Muscle layer of colon (tissue), 2 donors: ENCODE data around the gene PIGS.

ENCODE experiments used
- H3K27ac ChIP-seq: one replicate; pipeline ENCODE4 v1.7.0; 2013; ENCODE audit warnings: low read depth, mild to moderate bottlenecking, low read length, moderate library complexity
- H3K27me3 ChIP-seq, 2 donors: one replicate each; pipeline ENCODE4 v1.7.0; 2013; ENCODE audit warnings: low read length in 2 of 2, mild to moderate bottlenecking in 2 of 2; ENCODE audit not compliant: insufficient read depth in 2 of 2, control insufficient read depth in 1 of 2
- H3K36me3 ChIP-seq: one replicate; pipeline ENCODE4 v1.7.0; 2013; ENCODE audit warnings: mild to moderate bottlenecking, low read length; ENCODE audit not compliant: insufficient read depth
- H3K4me1 ChIP-seq: one replicate; pipeline ENCODE4 v1.7.0; 2013; ENCODE audit warnings: mild to moderate bottlenecking, low read length; ENCODE audit not compliant: insufficient read depth
- H3K4me3 ChIP-seq, 2 donors: one replicate each; pipeline ENCODE4 v1.7.0; 2013; ENCODE audit warnings: low read length in 2 of 2, low read depth in 1 of 2, mild to moderate bottlenecking in 1 of 2, moderate library complexity in 1 of 2
- H3K9ac ChIP-seq: one replicate; pipeline ENCODE4 v1.7.0; 2013; ENCODE audit warnings: low read length
- H3K9me3 ChIP-seq: one replicate; pipeline ENCODE4 v1.7.0; 2013; ENCODE audit warnings: mild to moderate bottlenecking, low read length
- donor health status: abdominal sarcoma.
- donor health status: Adenocarcinoma of cecum.

Gene PIGS

DNA sequence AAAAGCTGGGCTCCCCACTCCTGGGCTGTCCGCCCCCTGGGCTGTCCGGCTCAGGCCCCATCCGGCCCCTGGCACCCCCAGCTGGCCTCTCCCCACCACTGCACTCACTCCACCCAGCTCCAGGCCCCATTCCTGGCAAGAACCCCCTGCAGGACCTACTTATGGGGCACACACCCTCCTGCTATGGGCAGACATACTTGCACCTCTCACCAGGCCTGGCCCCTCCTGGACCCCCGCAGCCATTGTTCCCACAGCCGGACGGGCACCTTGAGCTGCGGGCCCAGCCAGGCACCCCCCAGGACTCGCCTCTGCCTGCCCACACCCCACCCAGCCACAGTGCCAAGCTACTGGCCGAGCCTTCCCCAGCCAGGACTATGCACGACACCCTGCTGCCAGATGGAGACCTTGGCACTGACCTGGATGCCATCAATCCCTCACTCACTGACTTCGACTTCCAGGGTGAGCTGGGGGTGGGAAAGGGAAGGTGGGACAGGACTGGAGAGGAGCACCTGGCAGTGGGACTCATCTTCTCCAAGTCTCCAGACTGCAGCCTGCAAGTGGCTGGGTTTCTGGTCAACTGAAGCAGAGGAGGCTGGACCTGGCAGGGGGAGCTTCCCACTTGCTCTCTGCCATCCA is 36.5 kb downstream of the PIGS start:
- no peak overlapping the region for H3K9ac ChIP-seq
- H3K9me3 ChIP-seq = no peaks in the 10 kb centered on the region
- peaks cover 0 to 4% of the 10 kb centered on the region in 2 donors for H3K27me3 ChIP-seq
- H3K27ac ChIP-seq = no peak overlapping the region
- no peak overlapping the region for H3K4me3 ChIP-seq
- H3K36me3 ChIP-seq = no peaks in the 10 kb centered on the region
- no peaks in the 10 kb centered on the region for H3K4me1 ChIP-seq

DNA sequence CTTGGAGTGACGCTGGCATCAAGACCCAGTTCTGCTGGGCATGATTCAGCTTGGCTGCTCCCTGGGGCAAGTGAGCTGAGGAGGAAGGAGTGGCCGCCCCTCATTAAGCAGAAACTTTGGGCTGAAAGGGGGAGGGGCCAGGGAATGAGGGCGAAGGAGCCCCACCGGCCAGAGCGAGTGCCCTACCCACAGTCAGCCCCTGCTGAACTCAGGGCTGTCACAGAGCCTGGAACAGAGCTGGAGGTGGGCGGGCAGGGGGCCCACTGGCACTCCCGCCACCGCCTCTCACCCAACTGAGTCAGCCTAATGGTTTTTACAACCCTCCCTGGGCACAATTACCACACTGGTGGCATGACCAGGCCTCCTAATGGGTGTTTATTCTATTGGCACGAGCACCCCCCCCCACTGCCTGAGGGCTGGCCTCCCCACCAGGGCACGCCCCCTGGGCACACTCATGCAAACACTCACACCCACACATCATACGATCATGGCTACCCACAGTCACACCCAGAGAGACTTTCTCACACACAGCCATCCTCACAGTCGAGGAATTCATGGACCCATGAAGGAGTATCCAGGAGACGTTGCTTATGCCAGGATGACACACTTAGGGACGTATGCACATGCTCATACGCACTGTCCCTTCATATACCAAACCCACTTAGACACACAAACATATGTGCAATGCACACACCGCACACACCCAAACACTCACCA is 38.1 kb downstream of the PIGS start:
- Histone ChIP-seq H3K27me3 (peaks cover 0 to 4% of the 10 kb centered on the region in 2 donors), H3K9ac (no peak overlapping the region), H3K4me1 (no peaks in the 10 kb centered on the region), H3K4me3 (no peak overlapping the region), H3K27ac (no peak overlapping the region), H3K36me3 (no peaks in the 10 kb centered on the region), H3K9me3 (no peaks in the 10 kb centered on the region)

DNA sequence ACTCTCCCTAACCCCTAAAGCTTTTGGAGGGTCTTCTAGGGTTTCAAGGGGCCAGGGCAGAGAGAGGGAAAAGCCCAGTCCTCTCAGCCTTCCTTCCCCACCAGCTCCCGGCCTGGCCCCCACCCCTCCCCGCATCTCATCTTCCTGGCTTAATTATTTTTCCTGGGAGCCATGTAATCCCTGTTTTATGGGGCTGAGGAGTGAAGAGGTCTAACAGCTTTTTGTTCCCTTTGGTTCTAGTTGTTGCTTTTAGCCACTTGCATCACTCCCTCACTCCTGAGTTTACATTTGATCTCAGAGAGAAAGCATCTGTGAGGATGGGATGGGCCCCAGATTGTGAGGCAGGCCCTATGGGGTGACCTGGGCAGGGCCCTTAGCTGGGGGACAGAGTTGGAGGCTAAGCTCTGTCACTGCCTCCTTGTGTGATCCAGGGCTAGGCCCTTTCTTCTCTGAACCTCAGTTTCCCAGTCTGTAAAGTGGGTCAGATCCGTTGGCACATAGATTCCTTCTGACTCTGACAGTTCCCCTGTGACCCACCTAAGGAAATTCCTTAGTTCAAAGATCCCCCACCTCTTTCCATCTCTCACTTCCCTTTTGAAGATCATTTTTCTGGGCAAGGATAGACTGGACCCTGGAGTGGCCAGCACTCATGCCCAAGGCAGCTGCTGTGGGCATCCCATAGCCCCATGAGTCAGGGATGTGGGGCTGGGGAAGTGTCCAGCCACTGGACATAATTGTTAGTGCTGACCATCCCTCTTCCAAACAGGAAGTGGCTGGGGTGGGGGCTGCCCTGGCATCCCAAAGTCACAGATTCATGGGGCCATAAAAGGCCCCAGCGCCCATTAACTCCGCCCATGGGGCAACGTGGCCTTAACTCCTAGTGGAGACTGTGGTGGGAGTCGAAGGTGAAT is 39.0 kb downstream of the PIGS start:
- H3K27ac ChIP-seq = no peak overlapping the region

DNA sequence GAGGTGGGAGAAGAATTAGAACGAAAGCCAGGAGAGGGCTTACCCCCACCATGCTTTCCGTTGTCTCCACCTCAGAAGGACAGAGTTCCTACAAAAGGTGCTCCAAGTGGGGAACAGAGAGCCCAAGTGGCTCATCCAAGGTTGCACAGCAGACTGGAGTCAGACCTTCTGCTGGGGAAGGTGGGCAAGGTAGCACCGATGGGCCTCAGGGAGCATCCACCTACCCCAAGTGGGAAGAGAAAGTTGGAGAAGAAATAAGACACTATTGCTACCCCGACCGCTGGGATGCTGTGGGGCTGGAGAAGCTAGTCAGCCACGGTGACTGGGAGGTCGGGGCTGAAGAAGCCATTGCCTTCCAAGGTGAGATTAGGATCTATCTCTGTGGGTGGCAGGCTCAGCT is 40.4 kb downstream of the PIGS start:
- no peaks in the 10 kb centered on the region for H3K9me3 ChIP-seq
- no peaks in the 10 kb centered on the region for H3K36me3 ChIP-seq
- H3K27ac ChIP-seq = no peak overlapping the region
- H3K27me3 ChIP-seq = peaks cover 0 to 4% of the 10 kb centered on the region in 2 donors
- no peak overlapping the region for H3K9ac ChIP-seq
- H3K4me3 ChIP-seq = no peak overlapping the region
- no peaks in the 10 kb centered on the region for H3K4me1 ChIP-seq

More for the DNA sequence above, 39.0 kb downstream of the PIGS start:
- Histone ChIP-seq H3K4me3 (no peak overlapping the region), H3K27me3 (peaks cover 0 to 4% of the 10 kb centered on the region in 2 donors), H3K4me1 (no peaks in the 10 kb centered on the region), H3K36me3 (no peaks in the 10 kb centered on the region), H3K9ac (no peak overlapping the region), H3K9me3 (no peaks in the 10 kb centered on the region)

DNA sequence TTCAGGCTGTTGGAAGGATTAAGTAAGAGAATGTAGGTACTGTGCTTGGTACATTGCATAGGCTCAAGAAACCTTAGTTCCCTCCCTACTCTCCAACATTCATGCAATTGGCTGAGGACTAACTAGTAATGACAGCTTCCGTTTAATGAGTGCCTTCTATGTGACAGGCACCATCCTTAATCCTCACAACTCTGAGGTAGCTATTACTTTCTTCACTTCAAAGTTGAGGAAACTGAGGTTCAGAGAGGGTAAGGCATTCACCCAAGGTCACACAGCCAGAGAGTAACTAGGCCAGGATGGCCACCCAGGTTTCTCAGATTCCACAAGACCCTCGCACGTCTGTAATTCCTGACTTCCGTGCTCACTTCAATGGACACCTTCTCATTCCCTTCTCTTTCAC is 41.1 kb downstream of the PIGS start:
- H3K9ac ChIP-seq = no peak overlapping the region
- no peak overlapping the region for H3K4me3 ChIP-seq
- no peaks in the 10 kb centered on the region for H3K36me3 ChIP-seq
- H3K4me1 ChIP-seq = no peaks in the 10 kb centered on the region
- no peaks in the 10 kb centered on the region for H3K9me3 ChIP-seq
- no peak overlapping the region for H3K27ac ChIP-seq
- peaks cover 0 to 4% of the 10 kb centered on the region in 2 donors for H3K27me3 ChIP-seq

DNA sequence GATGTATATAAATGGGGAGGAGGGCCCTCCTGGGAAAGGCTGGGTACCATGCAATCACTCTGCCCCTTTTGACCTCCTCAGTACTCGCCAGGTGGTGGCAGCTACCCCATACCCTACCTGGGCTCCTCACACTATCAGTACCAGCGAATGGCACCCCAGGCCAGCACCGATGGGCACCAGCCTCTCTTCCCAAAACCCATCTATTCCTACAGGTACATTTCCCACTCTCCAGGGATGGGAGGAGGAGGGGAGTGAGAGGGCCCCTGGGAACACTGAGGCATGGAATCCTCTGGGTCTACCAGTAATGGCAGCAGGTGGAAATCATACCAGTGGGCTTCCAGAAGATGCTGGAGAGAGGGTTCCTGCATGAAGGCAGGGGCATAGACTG is 42.3 kb downstream of the PIGS start:
- Histone ChIP-seq H3K4me3 (no peak overlapping the region), H3K27me3 (peaks cover 0 to 4% of the 10 kb centered on the region in 2 donors), H3K36me3 (no peaks in the 10 kb centered on the region), H3K9me3 (no peaks in the 10 kb centered on the region), H3K9ac (no peak overlapping the region), H3K27ac (no peak overlapping the region), H3K4me1 (no peaks in the 10 kb centered on the region)

DNA sequence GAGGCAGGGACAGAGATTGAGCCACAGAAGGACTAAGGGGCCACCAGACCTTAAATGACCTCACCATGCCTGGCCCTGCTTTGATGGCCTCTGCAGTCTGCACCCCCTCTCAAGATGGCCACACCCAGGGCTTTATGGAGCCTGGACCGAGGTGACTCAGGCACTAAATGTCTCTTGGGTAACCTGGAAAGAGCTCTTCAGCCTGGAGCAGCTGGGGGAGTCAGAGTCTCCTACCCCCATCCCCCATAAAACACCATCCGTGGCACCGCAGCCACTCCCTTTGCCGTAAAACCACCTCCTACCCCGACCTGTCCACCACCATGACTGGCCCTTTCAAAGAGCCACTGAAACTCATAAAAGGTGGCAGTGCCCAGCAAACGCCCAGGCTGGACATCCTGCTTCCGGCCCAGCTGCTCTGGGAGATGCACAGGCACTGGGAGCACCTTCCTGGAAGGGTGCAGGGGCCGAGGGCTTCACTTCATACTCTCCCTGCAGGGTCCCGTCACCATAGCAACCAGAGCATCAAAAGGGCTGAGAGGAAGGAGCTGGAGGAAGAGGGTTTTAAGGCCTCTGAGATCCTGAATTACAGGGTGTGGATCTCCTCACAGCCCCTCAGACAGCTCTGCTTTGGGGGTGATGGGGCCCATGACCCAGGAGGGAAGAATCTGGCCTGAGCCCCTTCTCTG is 42.9 kb downstream of the PIGS start:
- no peaks in the 10 kb centered on the region for H3K4me1 ChIP-seq
- no peaks in the 10 kb centered on the region for H3K36me3 ChIP-seq
- H3K4me3 ChIP-seq = no peak overlapping the region
- H3K9me3 ChIP-seq = no peaks in the 10 kb centered on the region
- H3K27me3 ChIP-seq = peaks cover 0 to 4% of the 10 kb centered on the region in 2 donors
- H3K9ac ChIP-seq = no peak overlapping the region
- H3K27ac ChIP-seq = no peak overlapping the region

DNA sequence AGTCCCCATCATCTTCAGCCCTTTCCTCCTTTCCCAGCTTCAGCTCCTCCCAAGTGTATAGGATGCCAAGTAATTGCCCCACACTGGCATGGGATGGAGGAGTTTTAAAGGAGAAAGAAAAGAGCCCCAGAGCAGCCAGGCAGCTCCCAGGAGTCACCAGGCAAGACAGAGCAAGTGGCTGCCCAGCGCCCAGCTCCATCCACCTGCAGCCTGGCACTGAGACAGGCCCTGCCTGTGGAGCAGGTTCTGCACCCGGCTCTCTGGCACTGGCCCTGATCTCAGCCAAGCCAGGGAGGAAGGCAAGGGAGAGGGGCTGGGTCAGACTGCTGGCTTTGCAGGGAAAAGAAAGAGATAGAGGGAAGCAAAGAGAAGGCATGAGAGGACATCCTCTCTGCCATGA is 43.5 kb downstream of the PIGS start:
- H3K27me3 ChIP-seq = peaks cover 0 to 4% of the 10 kb centered on the region in 2 donors
- H3K36me3 ChIP-seq = no peaks in the 10 kb centered on the region
- no peak overlapping the region for H3K9ac ChIP-seq
- no peak overlapping the region for H3K27ac ChIP-seq
- no peak overlapping the region for H3K4me3 ChIP-seq
- H3K4me1 ChIP-seq = no peaks in the 10 kb centered on the region
- H3K9me3 ChIP-seq = no peaks in the 10 kb centered on the region

DNA sequence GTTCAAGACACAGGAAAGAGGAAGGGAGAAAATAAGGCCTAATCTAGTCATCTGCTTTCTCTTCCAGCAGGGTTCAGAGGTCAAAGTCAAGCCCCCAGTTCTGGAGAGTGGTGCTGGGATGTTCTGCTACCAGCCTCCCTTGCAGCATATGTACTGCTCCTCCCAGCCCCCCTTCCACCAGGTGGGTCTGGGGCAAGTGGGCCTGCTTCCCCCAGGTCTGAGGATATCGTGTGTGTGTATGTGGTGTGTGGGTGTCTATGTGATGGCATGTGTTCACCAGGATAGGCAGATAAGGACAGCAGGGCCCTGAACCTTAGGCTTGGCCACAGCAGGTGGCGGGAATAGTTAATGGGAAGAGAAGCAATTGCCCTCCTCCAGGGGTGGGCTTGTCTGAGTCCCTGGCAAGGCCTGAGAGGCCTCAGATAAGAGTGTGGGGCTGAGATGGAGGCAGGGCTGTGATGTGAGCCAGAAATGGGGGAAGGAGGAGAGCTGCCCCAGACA is 44.1 kb downstream of the PIGS start:
- Histone ChIP-seq H3K4me1 (no peaks in the 10 kb centered on the region), H3K27ac (no peak overlapping the region), H3K27me3 (peaks cover 0 to 4% of the 10 kb centered on the region in 2 donors), H3K4me3 (no peak overlapping the region), H3K36me3 (no peaks in the 10 kb centered on the region), H3K9me3 (no peaks in the 10 kb centered on the region), H3K9ac (no peak overlapping the region)

DNA sequence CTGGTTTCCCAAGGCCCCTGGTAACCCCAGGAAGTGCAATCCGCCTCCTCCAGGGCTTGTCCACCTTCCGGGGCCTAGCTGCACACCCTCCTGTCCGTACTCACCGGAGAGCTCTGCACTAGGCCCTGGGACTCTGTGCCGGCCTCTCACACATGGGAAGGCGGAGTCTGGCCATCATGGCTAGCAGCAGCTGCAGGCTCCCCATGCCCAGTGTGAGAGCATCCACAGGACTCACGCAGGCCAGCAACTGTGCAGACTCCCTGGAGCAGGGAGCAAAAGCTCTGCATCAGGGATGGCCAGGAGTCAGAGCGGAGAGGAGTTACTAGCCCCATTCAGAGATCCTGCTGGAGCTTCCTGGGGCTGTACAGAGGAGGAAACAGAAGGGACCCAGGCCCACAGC is 44.9 kb downstream of the PIGS start:
- Histone ChIP-seq H3K9me3 (no peaks in the 10 kb centered on the region), H3K4me3 (no peak overlapping the region), H3K4me1 (no peaks in the 10 kb centered on the region), H3K27ac (no peak overlapping the region), H3K36me3 (no peaks in the 10 kb centered on the region), H3K9ac (no peak overlapping the region), H3K27me3 (peaks cover 0 to under 1% of the 10 kb centered on the region in 2 donors)
